H1 (cell line): Measurements from ENCODE around the gene TP63. TPM values are rescaled to one million over a fixed set of nuclear protein-coding genes. Genes with fewer than 3 reads are reported as not detected.

Experiments used
- CTCF ChIA-PET: fragments of 300-600 bp; sonication (Branson Sonifier 250); formaldehyde crosslinking; loops from one replicate; lab custom pipeline; 2021; ENCODE audit not compliant: partially characterized antibody; lab: Charles Lee
- POLR2A ChIA-PET: fragments of 300-600 bp; sonication (Branson Sonifier 250); formaldehyde crosslinking; loops from one replicate; lab custom pipeline; 2021; ENCODE audit warnings: inconsistent platforms; ENCODE audit not compliant: partially characterized antibody; lab: Charles Lee
- DNase-seq, 2 experiments: peaks; one replicate each; pipeline versions ENCODE4 v3.0.0 to v3.0.0-alpha.2; 2010 to 2022; ENCODE audit warnings: low spot score in 2 of 2, low read depth in 1 of 2, mixed read lengths in 1 of 2
- FAIRE-seq: peaks from 2 replicates; lab custom pipeline; 2011; peaks lifted over from hg19 to GRCh38; lab: Jason Lieb, UNC
- H2AFZ ChIP-seq: 2 replicates; pipeline ENCODE4 v1.8.1; 2012; ENCODE audit warnings: low read length, inconsistent platforms
- H2AK5ac ChIP-seq: 2 replicates; pipeline ENCODE4 v1.6.1; 2013; ENCODE audit warnings: low read depth, low read length
- H2BK120ac ChIP-seq: replicated peaks from 2 replicates; pipeline ENCODE3; 2013; ENCODE audit warnings: low read depth, low read length, inconsistent platforms
- H2BK12ac ChIP-seq: 2 replicates; pipeline ENCODE4 v1.6.1; 2013; ENCODE audit warnings: low read depth, low read length
- H2BK15ac ChIP-seq: 2 replicates; pipeline ENCODE4 v1.6.1; 2013; ENCODE audit warnings: low read length
- H2BK20ac ChIP-seq: 2 replicates; pipeline ENCODE4 v1.6.1; 2013; ENCODE audit warnings: low read length
- H2BK5ac ChIP-seq: 2 replicates; pipeline ENCODE4 v1.6.1; 2013; ENCODE audit warnings: low read depth, low read length
- H3K14ac ChIP-seq: 2 replicates; pipeline ENCODE4 v1.6.1; 2013; ENCODE audit warnings: inconsistent platforms; ENCODE audit not compliant: insufficient read length
- H3K18ac ChIP-seq: 2 replicates; pipeline ENCODE4 v1.6.1; 2013; ENCODE audit warnings: low read length; ENCODE audit errors: extremely low read depth
- H3K23ac ChIP-seq: 2 replicates; pipeline ENCODE4 v1.6.1; 2013; ENCODE audit warnings: inconsistent platforms; ENCODE audit not compliant: insufficient read length
- H3K23me2 ChIP-seq: 2 replicates; pipeline ENCODE4 v1.6.1; 2013; ENCODE audit warnings: low read depth, low read length
- H3K27ac ChIP-seq: 2 replicates; pipeline ENCODE4 v1.6.1; 2011; ENCODE audit warnings: low read depth, low read length, inconsistent platforms
- H3K27me3 ChIP-seq, 4 experiments: replicated peaks in 1 of 4; 1 replicate in 1 of 4; 2 replicates in 3 of 4; pipeline versions ENCODE4 v1.6.1 to v1.8.1; 2011 to 2013; ENCODE audit warnings: low read length in 3 of 4, mild to moderate bottlenecking in 3 of 4, inconsistent platforms in 2 of 4, mixed read lengths in 2 of 4, moderate library complexity in 1 of 4; ENCODE audit not compliant: control insufficient read depth in 3 of 4, insufficient read depth in 3 of 4; ENCODE audit errors: extremely low read depth in 1 of 4
- H3K36me3 ChIP-seq, 4 experiments: 2 replicates each; pipeline versions ENCODE4 v1.6.1 to v1.8.1; 2011 to 2013; ENCODE audit warnings: mild to moderate bottlenecking in 4 of 4, low read length in 3 of 4, moderate library complexity in 2 of 4, control low read depth in 1 of 4, inconsistent platforms in 1 of 4; ENCODE audit not compliant: insufficient read depth in 4 of 4, control insufficient read depth in 2 of 4
- H3K4ac ChIP-seq: replicated peaks from 2 replicates; pipeline ENCODE3; 2013; ENCODE audit warnings: low read length, low read depth, mixed read lengths, inconsistent platforms; ENCODE audit not compliant: insufficient read length
- H3K4me1 ChIP-seq, 4 experiments: replicated peaks in 1 of 4; 1 replicate in 1 of 4; 2 replicates in 3 of 4; pipeline versions ENCODE4 v1.6.1 to v1.8.1; 2011 to 2013; ENCODE audit warnings: low read length in 3 of 4, inconsistent platforms in 2 of 4, mixed read lengths in 1 of 4; ENCODE audit not compliant: insufficient read depth in 4 of 4, control insufficient read depth in 3 of 4
- H3K4me2 ChIP-seq, 2 experiments: 2 replicates each; pipeline versions ENCODE4 v1.6.1 to v1.8.1; 2011 to 2013; ENCODE audit warnings: low read depth in 2 of 2, low read length in 2 of 2, control low read depth in 1 of 2, inconsistent platforms in 1 of 2, mild to moderate bottlenecking in 1 of 2; ENCODE audit not compliant: insufficient read depth in 1 of 2
- H3K4me3 ChIP-seq, 4 experiments: fragments of 200-600, 300-600 bp in 1 of 4; sonication (generic), shearing (Covaris generic), sonication (Bioruptor Twin) in 1 of 4; 2 replicates each; pipeline versions ENCODE4 v1.5.1 to v1.8.1; 2011 to 2016; ENCODE audit warnings: low read length in 4 of 4, low read depth in 3 of 4, control low read depth in 2 of 4, inconsistent platforms in 2 of 4, mild to moderate bottlenecking in 2 of 4, mixed read lengths in 1 of 4, moderate library complexity in 1 of 4; ENCODE audit not compliant: insufficient read depth in 2 of 4; ENCODE audit errors: extremely low read depth in 1 of 4
- H3K56ac ChIP-seq: replicated peaks from 2 replicates; pipeline ENCODE3; 2013; ENCODE audit warnings: low read depth, mild to moderate bottlenecking, mixed read lengths, low read length, inconsistent platforms; ENCODE audit not compliant: insufficient read length
- H3K79me1 ChIP-seq: 2 replicates; pipeline ENCODE4 v1.6.1; 2013; ENCODE audit warnings: low read depth, low read length, control low read depth
- H3K79me2 ChIP-seq, 2 experiments: 2 replicates each; pipeline versions ENCODE4 v1.6.1 to v1.8.1; 2012 to 2013; ENCODE audit warnings: low read length in 2 of 2, mild to moderate bottlenecking in 2 of 2, inconsistent platforms in 1 of 2; ENCODE audit not compliant: insufficient read depth in 2 of 2, control insufficient read depth in 1 of 2
- H3K9ac ChIP-seq, 4 experiments: replicated peaks in 1 of 4; 1 replicate in 1 of 4; 2 replicates in 3 of 4; pipeline versions ENCODE4 v1.6.1 to v1.8.1; 2011 to 2013; ENCODE audit warnings: low read depth in 3 of 4, low read length in 3 of 4, control low read depth in 2 of 4, mild to moderate bottlenecking in 2 of 4, moderate library complexity in 2 of 4, inconsistent platforms in 1 of 4; ENCODE audit errors: extremely low read depth in 1 of 4
- H3K9me3 ChIP-seq, 2 experiments: 2 replicates each; pipeline versions ENCODE4 v1.6.1 to v1.8.1; 2012 to 2013; ENCODE audit warnings: mild to moderate bottlenecking in 2 of 2, moderate library complexity in 2 of 2, control low read depth in 1 of 2, inconsistent platforms in 1 of 2, low read depth in 1 of 2, low read length in 1 of 2, mixed read lengths in 1 of 2; ENCODE audit not compliant: insufficient read depth in 2 of 2
- H4K20me1 ChIP-seq, 2 experiments: replicated peaks in 1 of 2; 2 replicates each; pipeline versions ENCODE3 to v1.8.1; 2011 to 2013; ENCODE audit warnings: inconsistent platforms in 2 of 2, low read length in 2 of 2, mild to moderate bottlenecking in 1 of 2; ENCODE audit not compliant: insufficient read depth in 2 of 2, control insufficient read depth in 1 of 2
- H4K5ac ChIP-seq: 2 replicates; pipeline ENCODE4 v1.6.1; 2013; ENCODE audit warnings: low read length, low read depth, mixed read lengths, inconsistent platforms; ENCODE audit not compliant: insufficient read length
- H4K8ac ChIP-seq: 2 replicates; pipeline ENCODE4 v1.8.0; 2013; ENCODE audit warnings: mild to moderate bottlenecking, moderate library complexity, low read length, inconsistent platforms; ENCODE audit not compliant: insufficient read depth; ENCODE audit errors: extremely low read depth
- H4K91ac ChIP-seq: replicated peaks from 2 replicates; pipeline ENCODE3; 2013; ENCODE audit warnings: low read length, mixed read lengths, inconsistent platforms; ENCODE audit not compliant: insufficient read length
- ATF3 ChIP-seq: IDR thresholded peaks from 2 replicates; pipeline ENCODE4 v1.6.1; 2011; ENCODE audit warnings: low read depth, mild to moderate bottlenecking, low read length; ENCODE audit not compliant: insufficient read depth
- CEBPB ChIP-seq: IDR thresholded peaks from 2 replicates; pipeline ENCODE4 v1.6.1; 2012; ENCODE audit warnings: low read depth, low read length
- CREB1 ChIP-seq: IDR thresholded peaks from 2 replicates; pipeline ENCODE4 v1.6.1; 2012; ENCODE audit warnings: inconsistent platforms
- CTBP2 ChIP-seq: IDR thresholded peaks from 2 replicates; pipeline ENCODE4 v1.7.0; 2011; ENCODE audit warnings: borderline replicate concordance, mild to moderate bottlenecking, moderate library complexity, mixed read lengths, low read length; ENCODE audit not compliant: insufficient read depth, insufficient read length
- CTCF ChIP-seq, 3 experiments: IDR thresholded peaks; 1 replicate in 2 of 3; 2 replicates in 1 of 3; pipeline versions ENCODE4 v1.5.1 to v1.6.1; 2011; ENCODE audit warnings: low read length in 3 of 3, mild to moderate bottlenecking in 3 of 3, inconsistent platforms in 2 of 3, low read depth in 1 of 3, moderate library complexity in 1 of 3; ENCODE audit not compliant: insufficient read depth in 1 of 3; ENCODE audit errors: control extremely low read depth in 1 of 3
- JUND ChIP-seq: IDR thresholded peaks from 2 replicates; pipeline ENCODE4 v1.6.1; 2011; ENCODE audit warnings: mild to moderate bottlenecking, improper control_type of control experiment, low read length
- POLR2A ChIP-seq, 2 experiments: IDR thresholded peaks; 1 replicate in 1 of 2; 2 replicates in 1 of 2; pipeline ENCODE4 v1.6.1; 2011; ENCODE audit warnings: low read depth in 2 of 2, low read length in 2 of 2, mild to moderate bottlenecking in 2 of 2; ENCODE audit errors: control extremely low read depth in 1 of 2
- RFX5 ChIP-seq: IDR thresholded peaks from 2 replicates; pipeline ENCODE4 v1.6.1; 2011; ENCODE audit warnings: low read depth, low read length, improper control_type of control experiment, borderline replicate concordance
- SRF ChIP-seq: IDR thresholded peaks from 2 replicates; pipeline ENCODE4 v1.6.1; 2011; ENCODE audit warnings: mild to moderate bottlenecking, low read depth, low read length, moderate library complexity
- SUZ12 ChIP-seq: fragments of 200-600 bp; sonication (generic); IDR thresholded peaks from 2 replicates; pipeline ENCODE4 v1.6.1; 2012; ENCODE audit warnings: mild to moderate bottlenecking, inconsistent platforms, low read length, moderate library complexity, mixed read lengths
- TAF1 ChIP-seq: IDR thresholded peaks from 2 replicates; pipeline ENCODE4 v1.6.1; 2011; ENCODE audit warnings: mild to moderate bottlenecking, low read depth, low read length
- TBP ChIP-seq: IDR thresholded peaks from 2 replicates; pipeline ENCODE4 v1.6.1; 2011; ENCODE audit warnings: low read depth, low read length, improper control_type of control experiment
- YY1 ChIP-seq: IDR thresholded peaks from 2 replicates; pipeline ENCODE4 v1.6.1; 2011; ENCODE audit warnings: low read depth, mild to moderate bottlenecking, low read length
- WGBS, 2 experiments: shearing (Covaris generic) in 1 of 2; methylation state at CpG; one replicate each; pipeline versions ENCODE4 v1.1.6 to v1.1.7; 2013 to 2015; ENCODE audit warnings: low lambda C conversion rate in 2 of 2, mixed read lengths in 2 of 2, inconsistent platforms in 1 of 2, low coverage in 1 of 2, missing lambda C conversion rate in 1 of 2; ENCODE audit not compliant: insufficient replicate concordance in 2 of 2, insufficient coverage in 1 of 2, insufficient read length in 1 of 2; ENCODE audit errors: extremely low coverage in 1 of 2, missing lambda C conversion rate in 1 of 2; 5-methylcytosine and 5-hydroxymethylcytosine counted together
- polyA plus RNA-seq, 7 experiments: library from polyadenylated mRNA; depleted of rRNA in 3 of 7; stranded (reverse) in 5 of 7; unstranded in 2 of 7; fragments of >200 nt in 5 of 7; fragments of 200-250 nt in 2 of 7; gene quantifications; 1 replicate in 5 of 7; 2 replicates in 1 of 7; 4 replicates in 1 of 7; pipeline versions ENCODE4 v1.2.1 to v1.2.3, GENCODE V29; 2011 to 2013; ENCODE audit warnings: missing spikeins in 2 of 7, mixed read lengths in 2 of 7
- total RNA-seq: library from RNA; stranded (reverse); fragmentation: NEBNext Ultra II Directional; extraction: Animal tissue kit (Norgen Biotek cat#: 25700); gene quantifications from 2 replicates; pipeline ENCODE4 v1.2.1, GENCODE V29; 2021

TP63 gene
- total and polyA plus RNA-seq, 2 of the 8 experiments (the other 6 are each of a cell fraction or from before 2014, with no cell fraction given), result not detected

DNA sequence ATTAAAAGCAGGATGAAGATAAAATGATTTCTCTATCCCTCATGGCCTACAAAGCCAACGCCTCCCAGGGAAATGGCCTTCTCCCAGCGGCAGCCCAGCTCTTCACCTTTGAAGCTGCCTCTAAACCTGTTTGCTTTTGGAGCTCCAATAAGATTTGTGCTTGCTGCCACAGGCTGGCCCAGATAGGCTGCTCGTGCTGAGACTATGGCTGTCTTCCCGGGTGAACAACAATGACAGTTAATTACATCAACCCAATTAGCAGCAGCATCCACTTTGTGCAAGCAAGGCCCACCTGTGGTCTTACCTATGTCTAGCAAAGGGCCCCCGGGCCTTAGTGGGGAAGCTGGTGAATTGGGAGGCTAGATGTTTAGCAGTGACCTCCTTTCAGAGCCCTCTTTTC lies 309.9 kb downstream of the TP63 start:
- no peaks in the 10 kb centered on the region for H3K79me1 ChIP-seq
- no peak overlapping the region for H2AK5ac ChIP-seq
- H3K4me2 ChIP-seq, result no peak overlapping the region
- H3K9ac ChIP-seq, result no peak overlapping the region
- H3K9me3 ChIP-seq, result no peaks in the 10 kb centered on the region
- CTCF ChIA-PET, result interaction anchor here (0.6 to 2.3 kb wide), 10 partner anchors 10 to 673 kb away, joined by 3 to 9 read pairs (median 5); no protein-coding TSS in a partner anchor
- FAIRE-seq, result no peak
- no peak overlapping the region for H4K8ac ChIP-seq
- no peak overlapping the region for H2AFZ ChIP-seq
- no peak overlapping the region for H3K56ac ChIP-seq
- DNase-seq, result no peak
- no peaks in the 10 kb centered on the region; the same call in 1 of the 2 replicates for H3K23me2 ChIP-seq
- H3K79me2 ChIP-seq, result no peaks in the 10 kb centered on the region
- H4K91ac ChIP-seq, result no peak overlapping the region
- no peak overlapping the region for H2BK120ac ChIP-seq
- no peak overlapping the region for H3K4ac ChIP-seq
- no peak overlapping the region for H2BK5ac ChIP-seq
- no peaks in the 10 kb centered on the region for H4K20me1 ChIP-seq
- H3K4me3 ChIP-seq, result no peak overlapping the region
- POLR2A ChIA-PET, result no interaction called here
- no peak overlapping the region for H4K5ac ChIP-seq
- no peak overlapping the region for H2BK15ac ChIP-seq
- H3K14ac ChIP-seq, result no peak overlapping the region
- H3K27me3 ChIP-seq, result no peaks in the 10 kb centered on the region
- no peak overlapping the region for H3K23ac ChIP-seq
- H2BK20ac ChIP-seq, result no peak overlapping the region
- H3K18ac ChIP-seq, result no peak overlapping the region
- H2BK12ac ChIP-seq, result no peak overlapping the region
- WGBS, 2 experiments, result 94% methylated on average over 5 of the region's 5 CpGs; no CpG with 5 or more reads in 1 of the 2 experiments
- no peaks in the 10 kb centered on the region for H3K36me3 ChIP-seq
- H3K27ac ChIP-seq, result no peak overlapping the region
- no peaks in the 10 kb centered on the region for H3K4me1 ChIP-seq
- TF ChIP-seq CEBPB, result no peak
- TF ChIP-seq CTCF (IDR thresholded peaks at IDR 0.05; ENCODE audit: control extremely low read depth in 1 of 3, insufficient read depth in 1 of 3, low read depth in 1 of 3, low read length in 3 of 3), result no peak
- TF ChIP-seq TBP, result no peak
- no peak for TF ChIP-seq TAF1
- no peak for TF ChIP-seq CREB1
- no peak for TF ChIP-seq YY1
- TF ChIP-seq SRF, result no peak
- no peak for TF ChIP-seq RFX5
- no peak for TF ChIP-seq POLR2A (IDR thresholded peaks at IDR 0.05; ENCODE audit: control extremely low read depth in 1 of 2, low read depth in 2 of 2, low read length in 2 of 2)
- no peak for TF ChIP-seq CTBP2
- no peak for TF ChIP-seq ATF3
- no peak for TF ChIP-seq SUZ12
- no peak for TF ChIP-seq JUND
